ENCODE results near the gene AGBL1. TPM values are rescaled to one million over a fixed set of nuclear protein-coding genes. Genes with fewer than 3 reads are reported as not detected.

The AGBL1 gene
- total RNA-seq, 2 donors from 2014 or later: not detected

DNA sequence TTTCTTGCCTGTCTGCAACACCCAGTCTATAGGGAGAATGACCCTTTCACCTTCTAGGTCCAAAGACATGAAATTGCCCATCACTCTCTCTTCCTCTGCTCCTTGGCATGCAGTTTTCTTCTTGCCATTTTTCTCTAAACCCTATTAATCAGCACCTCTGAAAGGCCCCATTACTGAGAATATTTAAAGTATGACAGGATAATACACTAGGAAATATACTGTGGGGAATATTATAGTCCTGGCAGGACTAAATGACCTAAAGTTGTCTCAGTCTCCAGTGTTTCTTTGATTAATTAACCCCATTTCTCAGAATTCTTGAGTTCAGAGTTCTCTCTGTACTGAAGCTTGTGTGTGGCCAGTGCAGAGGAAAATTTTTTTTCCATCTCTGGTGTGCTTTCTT, 730.7 kb downstream of the AGBL1 start:
- Histone ChIP-seq H3K4me1 (ENCODE audit: control insufficient read depth in 1 of 2, low read depth in 2 of 2) (no peaks in the 10 kb centered on the region), H3K9me3 (no peaks in the 10 kb centered on the region), H3K36me3 (no peaks in the 10 kb centered on the region), H3K27ac (no peak overlapping the region), H3K4me3 (no peak overlapping the region), H3K27me3 (replicated peaks; ENCODE audit: insufficient read depth) (no peaks in the 10 kb centered on the region)
- ATAC-seq (ENCODE audit: insufficient number of reproducible peaks, low FRiP score, low read depth) (no peak), DNase-seq (ENCODE audit: low spot score) (no peak)
- TF ChIP-seq, protein P1, sequence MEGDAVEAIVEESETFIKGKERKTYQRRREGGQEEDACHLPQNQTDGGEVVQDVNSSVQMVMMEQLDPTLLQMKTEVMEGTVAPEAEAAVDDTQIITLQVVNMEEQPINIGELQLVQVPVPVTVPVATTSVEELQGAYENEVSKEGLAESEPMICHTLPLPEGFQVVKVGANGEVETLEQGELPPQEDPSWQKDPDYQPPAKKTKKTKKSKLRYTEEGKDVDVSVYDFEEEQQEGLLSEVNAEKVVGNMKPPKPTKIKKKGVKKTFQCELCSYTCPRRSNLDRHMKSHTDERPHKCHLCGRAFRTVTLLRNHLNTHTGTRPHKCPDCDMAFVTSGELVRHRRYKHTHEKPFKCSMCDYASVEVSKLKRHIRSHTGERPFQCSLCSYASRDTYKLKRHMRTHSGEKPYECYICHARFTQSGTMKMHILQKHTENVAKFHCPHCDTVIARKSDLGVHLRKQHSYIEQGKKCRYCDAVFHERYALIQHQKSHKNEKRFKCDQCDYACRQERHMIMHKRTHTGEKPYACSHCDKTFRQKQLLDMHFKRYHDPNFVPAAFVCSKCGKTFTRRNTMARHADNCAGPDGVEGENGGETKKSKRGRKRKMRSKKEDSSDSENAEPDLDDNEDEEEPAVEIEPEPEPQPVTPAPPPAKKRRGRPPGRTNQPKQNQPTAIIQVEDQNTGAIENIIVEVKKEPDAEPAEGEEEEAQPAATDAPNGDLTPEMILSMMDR (IDR thresholded peaks at IDR 0.05): no peak

DNA sequence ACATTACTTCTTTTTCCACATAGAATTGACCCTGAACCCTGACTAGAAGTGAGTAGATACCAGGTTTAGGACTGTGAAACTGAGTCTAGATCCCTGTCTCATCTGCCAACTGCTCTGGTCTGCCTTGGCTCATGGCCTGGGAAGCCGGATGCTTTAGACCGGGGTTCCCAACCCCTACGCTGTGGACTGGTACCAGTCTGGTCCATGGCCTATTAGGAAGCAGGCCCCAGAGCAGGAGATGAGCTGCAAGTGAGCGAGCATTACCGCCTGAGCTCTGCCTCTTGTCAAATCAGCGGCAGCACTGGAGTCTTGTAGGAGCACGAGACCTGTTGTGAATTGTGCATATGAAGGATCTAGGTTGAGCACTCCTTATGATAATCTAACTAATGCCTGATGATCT, 734.2 kb downstream of the AGBL1 start:
- TF ChIP-seq, protein P1 (IDR thresholded peaks at IDR 0.05): no peak
- no peaks in the 10 kb centered on the region for H3K36me3 ChIP-seq
- ATAC-seq (ENCODE audit: insufficient number of reproducible peaks, low FRiP score, low read depth) (no peak), DNase-seq (ENCODE audit: low spot score) (no peak)
- no peaks in the 10 kb centered on the region for H3K4me1 ChIP-seq (ENCODE audit: control insufficient read depth in 1 of 2, low read depth in 2 of 2)
- no peaks in the 10 kb centered on the region for H3K9me3 ChIP-seq
- H3K27ac ChIP-seq: no peak overlapping the region
- H3K4me3 ChIP-seq: no peak overlapping the region
- no peaks in the 10 kb centered on the region for H3K27me3 ChIP-seq (replicated peaks; ENCODE audit: insufficient read depth)

DNA sequence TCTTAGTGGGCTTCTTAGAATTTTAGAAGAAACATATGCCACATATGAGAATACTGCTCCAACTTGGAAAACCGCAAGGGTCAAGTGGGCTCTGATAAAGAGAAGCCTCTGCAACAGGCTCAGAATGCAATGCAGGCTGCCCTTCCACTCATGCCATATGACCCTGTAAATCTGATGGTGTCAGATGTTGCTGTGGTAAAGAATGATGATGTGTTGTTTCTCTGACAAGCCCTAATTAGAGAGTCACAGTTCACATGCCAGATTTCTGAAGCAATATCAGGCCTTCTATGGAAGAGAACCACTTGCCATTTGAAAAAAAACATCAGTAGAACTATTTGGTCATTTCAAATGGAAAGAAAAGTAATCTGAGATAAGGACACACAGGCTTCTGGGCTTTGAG, 749.6 kb downstream of the AGBL1 start:
- H3K27ac ChIP-seq: no peak overlapping the region

DNA sequence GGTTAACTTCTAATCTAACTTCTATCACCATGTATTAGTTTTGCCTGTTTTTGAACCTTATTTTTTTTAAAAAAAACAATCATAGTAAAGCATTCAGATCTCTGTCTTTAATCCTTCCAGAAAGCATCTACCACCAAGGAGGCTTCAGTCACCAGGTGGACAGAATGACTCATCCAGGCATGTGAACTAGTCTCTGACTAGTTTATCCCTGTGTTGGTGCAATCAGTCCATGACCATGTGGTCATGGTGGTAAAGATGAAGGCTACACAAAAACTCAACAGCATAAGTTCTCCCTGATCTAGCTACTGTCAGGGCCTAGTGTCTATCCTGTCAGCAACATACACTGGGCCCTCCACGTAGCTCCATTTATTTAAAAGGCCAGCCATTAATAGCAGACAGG, 750.6 kb downstream of the AGBL1 start:
- TF ChIP-seq, protein P1 (IDR thresholded peaks at IDR 0.05): no peak
- H3K4me3 ChIP-seq: no peak overlapping the region
- H3K27me3 ChIP-seq (replicated peaks; ENCODE audit: insufficient read depth): no peaks in the 10 kb centered on the region
- no peaks in the 10 kb centered on the region for H3K9me3 ChIP-seq
- DNase-seq (ENCODE audit: low spot score): no peak
- H3K27ac ChIP-seq: no peak overlapping the region
- no peaks in the 10 kb centered on the region for H3K36me3 ChIP-seq
- no peaks in the 10 kb centered on the region for H3K4me1 ChIP-seq (ENCODE audit: control insufficient read depth in 1 of 2, low read depth in 2 of 2)
- ATAC-seq (ENCODE audit: insufficient number of reproducible peaks, low FRiP score, low read depth): no peak

More for the DNA sequence above, 749.6 kb downstream of the AGBL1 start:
- Histone ChIP-seq H3K4me3 (no peak overlapping the region), H3K4me1 (ENCODE audit: control insufficient read depth in 1 of 2, low read depth in 2 of 2) (no peaks in the 10 kb centered on the region), H3K9me3 (no peaks in the 10 kb centered on the region), H3K27me3 (replicated peaks; ENCODE audit: insufficient read depth) (no peaks in the 10 kb centered on the region), H3K36me3 (no peaks in the 10 kb centered on the region)
- no peak for DNase-seq (ENCODE audit: low spot score)
- no peak for ATAC-seq (ENCODE audit: insufficient number of reproducible peaks, low FRiP score, low read depth)
- TF ChIP-seq, protein P1 (IDR thresholded peaks at IDR 0.05): no peak

DNA sequence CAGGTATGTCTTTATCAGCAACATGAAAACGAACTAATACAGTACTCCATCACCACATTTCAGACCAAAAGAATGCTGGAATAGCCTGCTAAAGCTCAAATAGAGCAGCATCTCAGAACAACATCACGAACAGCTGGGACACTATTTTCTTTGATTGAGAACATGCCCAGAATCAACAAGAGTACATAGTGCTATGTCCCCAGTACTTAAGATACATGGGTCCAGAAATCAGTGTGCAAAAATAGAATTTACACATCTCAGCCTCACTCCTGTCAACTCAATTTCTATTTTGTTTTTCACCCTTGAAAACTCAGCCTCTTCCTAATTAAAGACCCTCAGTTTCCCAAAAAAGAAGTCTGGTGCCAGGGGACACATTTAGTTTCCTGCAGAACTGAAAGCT, 753.9 kb downstream of the AGBL1 start:
- TF ChIP-seq, protein P1 (IDR thresholded peaks at IDR 0.05): no peak
- H3K4me3 ChIP-seq: no peak overlapping the region
- H3K27me3 ChIP-seq (replicated peaks; ENCODE audit: insufficient read depth): no peaks in the 10 kb centered on the region
- H3K27ac ChIP-seq: no peak overlapping the region
- no peaks in the 10 kb centered on the region for H3K36me3 ChIP-seq
- no peaks in the 10 kb centered on the region for H3K9me3 ChIP-seq
- no peak for ATAC-seq (ENCODE audit: insufficient number of reproducible peaks, low FRiP score, low read depth)
- H3K4me1 ChIP-seq (ENCODE audit: control insufficient read depth in 1 of 2, low read depth in 2 of 2): no peaks in the 10 kb centered on the region
- DNase-seq (ENCODE audit: low spot score): no peak

Data from thoracic aorta (tissue), 2 donors.